ENCODE data around the gene PARP11.
"Not testable (repeated sequence)": the region's sequence is repeated elsewhere in the genome, so short reads cannot be mapped to it uniquely, and the experiment has no call there.

DNA sequence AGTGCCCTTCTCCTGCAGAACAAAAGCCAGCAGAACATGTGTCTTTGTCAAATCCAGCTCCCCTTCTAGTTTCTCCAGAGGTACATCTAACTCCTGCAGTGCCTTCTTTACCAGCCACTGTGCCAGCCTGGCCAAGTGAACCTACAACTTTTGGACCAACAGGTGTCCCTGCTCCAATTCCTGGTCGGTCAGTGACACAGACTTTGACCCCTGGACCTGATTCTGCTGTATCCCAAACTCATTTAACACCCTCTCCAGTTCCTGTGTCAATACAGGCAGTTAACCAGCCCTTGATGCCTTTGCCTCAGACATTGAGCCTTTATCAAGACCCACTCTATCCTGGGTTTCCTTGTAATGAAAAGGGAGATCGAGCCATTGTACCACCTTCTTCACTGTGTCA is 32.4 kb downstream of the PARP11 start:
- not testable (repeated sequence) for TF ChIP-seq CTCF, POLR2A, POLR2AphosphoS5 (IDR thresholded peaks at IDR 0.05)
